ENCODE results near the gene CMTR2. TPM values are rescaled to one million over a fixed set of nuclear protein-coding genes. Genes with fewer than 3 reads are reported as not detected.

CMTR2 gene
- total RNA-seq, 1 experiment from 2014 or later, result 15.5 TPM

DNA sequence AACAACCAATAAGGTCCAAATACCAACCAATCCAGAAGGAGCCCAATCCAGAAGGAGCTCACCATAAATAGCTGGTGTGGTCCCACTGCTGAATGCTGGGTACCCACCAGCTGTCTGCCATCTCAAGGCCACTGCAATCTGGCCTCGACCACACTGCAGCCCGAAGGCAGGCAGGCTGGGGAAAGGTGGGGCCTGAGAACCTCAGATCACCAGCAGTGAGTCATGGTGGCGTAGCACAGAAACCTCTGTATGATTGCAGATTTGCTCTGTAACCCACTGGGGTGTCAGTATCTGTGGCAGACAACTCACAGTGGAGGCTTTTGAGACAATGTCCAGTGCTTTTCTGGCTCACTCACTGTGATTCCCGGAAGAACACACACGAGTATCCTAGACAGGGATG, 14.7 kb upstream of the CMTR2 start:
- peaks cover 10 to 15% of the 10 kb centered on the region in 2 experiments for H3K9me3 Mint-ChIP-seq
- H4K5ac ChIP-seq (ENCODE audit: insufficient read length, low read depth, low read length), result no peak overlapping the region
- no CpG with 5 or more reads among the region's 5 CpGs for WGBS (ENCODE audit: extremely low coverage, insufficient read length, low lambda C conversion rate)
- no peak overlapping the region for H3K27ac ChIP-seq (ENCODE audit: insufficient read length, low read depth, low read length)
- no peak for TF ChIP-seq CTCF (conservative IDR thresholded peaks at IDR 0.05)
- H3T11ph ChIP-seq (ENCODE audit: low read length), result no peak overlapping the region
- no peak overlapping the region for H3K23ac ChIP-seq (ENCODE audit: insufficient read length, low read depth, low read length)
- H3K56ac ChIP-seq (ENCODE audit: insufficient read length, low read depth, low read length), result no peak overlapping the region
- H2BK15ac ChIP-seq (ENCODE audit: low read depth, low read length), result no peak overlapping the region
- no peak overlapping the region for H3K14ac ChIP-seq (ENCODE audit: insufficient read depth, low read length)
- no peaks in the 10 kb centered on the region for H3K23me2 ChIP-seq (ENCODE audit: insufficient read length, low read depth, low read length, poor library complexity, severe bottlenecking)
- no peak overlapping the region for H2AFZ ChIP-seq (ENCODE audit: low read length)
- no peak overlapping the region for H3K18ac ChIP-seq (ENCODE audit: insufficient read length, low read depth, low read length)
- peaks cover 19% of the 10 kb centered on the region for H3K27me3 Mint-ChIP-seq (ENCODE audit: low read depth)
- no peak for DNase-seq
- H3K27me3 ChIP-seq (ENCODE audit: insufficient read depth, low read length), result no peaks in the 10 kb centered on the region
- no peaks in the 10 kb centered on the region for H3K36me3 Mint-ChIP-seq (ENCODE audit: insufficient read depth in 1 of 3, low read depth in 3 of 3)
- H3K4ac ChIP-seq (ENCODE audit: low read depth, low read length), result no peak overlapping the region
- H3K4me2 ChIP-seq (ENCODE audit: insufficient read depth, insufficient read length, low read length), result no peak overlapping the region
- H3K4me3 Mint-ChIP-seq, result no peak overlapping the region
- no peaks in the 10 kb centered on the region for H4K20me1 ChIP-seq (ENCODE audit: control insufficient read depth, insufficient read depth, insufficient read length)
- H2BK12ac ChIP-seq (ENCODE audit: insufficient read length, low read depth, low read length), result no peak overlapping the region
- H3K79me2 ChIP-seq (ENCODE audit: insufficient read depth, low read length), result no peaks in the 10 kb centered on the region
- H3K4me1 ChIP-seq (ENCODE audit: insufficient read depth, low read length), result no peaks in the 10 kb centered on the region
- no peaks in the 10 kb centered on the region for H3K4me1 Mint-ChIP-seq
- no peak overlapping the region for H3K9ac ChIP-seq (ENCODE audit: extremely low read depth, insufficient read length, low read length)
- H3K79me1 ChIP-seq (ENCODE audit: insufficient read depth, low read depth, low read length, poor library complexity, severe bottlenecking), result no peaks in the 10 kb centered on the region
- no peak overlapping the region for H2BK5ac ChIP-seq (ENCODE audit: insufficient read length, low read length)
- H4K8ac ChIP-seq (replicated peaks; ENCODE audit: insufficient read length, low read depth, low read length), result no peak overlapping the region
- no peak overlapping the region for H2BK20ac ChIP-seq (ENCODE audit: low read depth, low read length, poor library complexity, severe bottlenecking)
- no peak overlapping the region for H4K91ac ChIP-seq (ENCODE audit: insufficient read length, low read depth, low read length)
- no peak overlapping the region for H2AK5ac ChIP-seq (ENCODE audit: insufficient read length, low read length)
- no peak overlapping the region for H3K27ac Mint-ChIP-seq
- H3K9me3 ChIP-seq (ENCODE audit: control insufficient read depth, low read depth, low read length), result no peaks in the 10 kb centered on the region
- no peak overlapping the region for H2BK120ac ChIP-seq (ENCODE audit: low read depth, low read length, poor library complexity, severe bottlenecking)

Data from H9 (cell line).